GM12801 (cell line): Measurements from ENCODE around the gene ERC1.

Experiments used
- TF ChIP-seq, protein P1 (sequence below): IDR thresholded peaks from one replicate; pipeline ENCODE4 v1.5.1; 2011; ENCODE audit warnings: control low read depth; ENCODE audit not compliant: insufficient read length; ENCODE audit errors: extremely low read depth

The ERC1 gene

DNA sequence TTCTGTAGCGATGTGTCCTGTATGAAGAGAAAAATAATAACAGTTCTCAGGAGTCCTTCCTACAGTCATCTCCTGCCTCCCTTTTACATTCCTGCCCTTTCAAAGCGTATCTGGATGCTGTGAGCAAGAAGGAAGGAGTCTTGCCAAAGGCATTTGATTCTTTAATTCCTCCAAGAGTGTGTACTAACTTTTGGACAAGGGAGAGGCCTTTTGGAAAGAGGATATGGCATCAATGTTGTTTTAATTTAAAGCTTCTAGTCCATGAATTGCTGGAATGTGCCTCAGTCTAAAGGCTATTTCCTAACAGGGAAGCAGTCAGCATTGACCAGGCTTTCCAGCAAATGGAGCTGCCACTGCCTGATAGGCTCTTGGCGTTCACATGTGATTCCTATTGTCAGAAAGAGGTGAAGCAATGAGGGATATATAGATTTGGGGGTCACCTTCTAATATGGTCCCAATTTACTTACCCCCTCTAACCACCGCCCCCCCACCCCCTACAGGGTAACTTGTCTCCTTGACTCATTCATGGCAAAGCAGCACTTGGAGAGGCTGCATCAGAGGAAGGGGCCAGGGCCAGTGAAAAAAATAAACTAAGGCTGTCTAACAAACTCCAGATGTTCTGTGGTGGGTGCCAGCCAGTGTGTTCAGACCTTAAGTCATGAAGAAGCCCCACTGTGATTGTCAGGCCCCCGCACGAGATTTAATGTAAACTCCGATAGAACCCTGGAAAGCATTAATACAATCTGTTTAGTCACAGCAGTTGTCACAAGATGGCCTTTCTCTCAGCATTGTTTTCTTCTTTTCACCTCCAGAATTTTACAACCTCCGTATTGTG lies 383.1 kb downstream of the ERC1 start:
- TF ChIP-seq, protein P1, sequence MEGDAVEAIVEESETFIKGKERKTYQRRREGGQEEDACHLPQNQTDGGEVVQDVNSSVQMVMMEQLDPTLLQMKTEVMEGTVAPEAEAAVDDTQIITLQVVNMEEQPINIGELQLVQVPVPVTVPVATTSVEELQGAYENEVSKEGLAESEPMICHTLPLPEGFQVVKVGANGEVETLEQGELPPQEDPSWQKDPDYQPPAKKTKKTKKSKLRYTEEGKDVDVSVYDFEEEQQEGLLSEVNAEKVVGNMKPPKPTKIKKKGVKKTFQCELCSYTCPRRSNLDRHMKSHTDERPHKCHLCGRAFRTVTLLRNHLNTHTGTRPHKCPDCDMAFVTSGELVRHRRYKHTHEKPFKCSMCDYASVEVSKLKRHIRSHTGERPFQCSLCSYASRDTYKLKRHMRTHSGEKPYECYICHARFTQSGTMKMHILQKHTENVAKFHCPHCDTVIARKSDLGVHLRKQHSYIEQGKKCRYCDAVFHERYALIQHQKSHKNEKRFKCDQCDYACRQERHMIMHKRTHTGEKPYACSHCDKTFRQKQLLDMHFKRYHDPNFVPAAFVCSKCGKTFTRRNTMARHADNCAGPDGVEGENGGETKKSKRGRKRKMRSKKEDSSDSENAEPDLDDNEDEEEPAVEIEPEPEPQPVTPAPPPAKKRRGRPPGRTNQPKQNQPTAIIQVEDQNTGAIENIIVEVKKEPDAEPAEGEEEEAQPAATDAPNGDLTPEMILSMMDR: no peak

DNA sequence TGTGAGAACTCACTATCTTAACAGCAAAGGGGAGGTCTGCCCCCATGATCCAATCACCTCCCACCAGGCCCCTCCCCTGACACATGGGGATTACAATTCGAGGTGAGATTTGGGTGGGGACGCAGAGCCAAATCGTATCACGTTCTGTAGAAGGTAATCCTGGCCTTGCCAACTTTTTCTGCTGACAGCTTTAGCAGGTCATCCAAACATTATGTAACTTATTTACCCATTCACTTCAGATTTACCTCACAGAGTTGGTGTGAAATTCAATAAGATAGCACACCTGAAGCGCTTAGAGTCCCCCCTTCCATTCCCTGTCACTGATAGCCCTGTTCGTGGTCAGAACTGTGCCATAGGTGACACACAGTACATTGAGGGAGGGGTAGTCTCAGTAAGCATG lies 384.3 kb downstream of the ERC1 start:
- TF ChIP-seq, protein P1: no peak

DNA sequence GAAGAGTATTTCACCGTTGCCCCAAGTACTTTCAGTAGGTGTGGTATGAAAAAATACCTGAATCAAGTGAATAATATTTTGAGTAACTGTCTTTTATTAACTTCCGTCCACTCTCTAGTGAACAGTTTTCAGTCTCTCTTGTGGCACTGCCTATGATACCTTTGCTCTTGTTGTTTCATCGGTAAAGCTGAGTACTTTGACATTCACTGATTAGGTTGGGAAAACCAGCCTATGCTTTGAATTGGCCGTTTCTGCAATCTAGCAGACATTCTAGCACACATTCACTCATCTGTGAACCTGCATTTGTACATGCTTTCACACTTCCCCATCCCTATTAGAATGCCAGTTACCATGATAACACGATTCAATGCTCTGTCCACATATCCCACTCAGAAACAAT lies 386.1 kb downstream of the ERC1 start:
- TF ChIP-seq, protein P1: no peak

DNA sequence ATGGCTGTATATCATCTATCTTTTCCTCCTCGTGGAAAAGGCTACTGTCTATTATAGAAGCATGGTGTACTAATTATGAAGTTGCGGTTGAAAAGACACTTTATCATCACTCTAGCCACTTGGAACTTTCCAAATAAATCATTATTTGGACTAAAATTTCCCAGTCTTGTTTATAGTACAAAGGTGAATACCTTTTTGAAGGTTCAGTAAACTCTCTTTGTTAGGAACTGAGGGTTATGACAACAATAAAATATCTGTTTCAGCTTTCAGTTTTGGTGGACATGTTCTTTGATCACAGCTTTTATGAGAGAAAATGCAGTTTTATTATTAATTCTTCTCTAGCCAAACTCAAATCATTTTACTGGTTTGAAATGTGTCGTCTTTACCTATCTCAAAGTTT lies 386.7 kb downstream of the ERC1 start:
- TF ChIP-seq, protein P1: no peak

DNA sequence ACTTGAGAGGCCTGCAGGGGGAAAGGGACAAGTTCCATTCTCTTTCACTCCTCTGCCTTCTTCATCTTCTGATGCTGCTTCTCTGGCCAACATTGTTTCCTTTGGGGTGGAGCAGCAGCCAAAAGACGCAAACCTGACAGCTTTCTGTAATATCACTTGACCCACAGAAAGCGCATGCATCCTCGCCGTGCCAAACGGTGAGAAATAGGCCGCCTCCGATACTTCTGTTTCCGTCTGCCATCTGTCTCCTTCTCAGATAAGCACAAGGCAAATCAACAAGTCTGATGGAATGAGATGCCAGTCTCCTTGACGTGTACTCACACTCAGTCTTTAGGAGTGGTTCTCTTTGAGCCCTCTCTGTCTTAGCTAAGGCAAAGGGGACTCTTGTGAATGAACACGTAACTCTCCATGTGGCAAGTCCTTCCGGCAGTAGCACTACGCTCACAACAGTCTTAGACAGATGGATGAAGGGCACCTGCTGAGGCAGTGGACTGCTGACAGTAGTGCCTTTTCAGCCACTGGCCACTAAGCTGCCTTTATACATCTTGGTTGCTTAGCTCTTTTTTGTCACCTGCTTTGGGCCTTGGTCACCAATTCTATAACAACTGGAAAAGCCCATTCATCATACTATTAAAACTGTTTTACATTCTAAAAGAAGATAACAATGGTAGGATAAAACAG lies 389.3 kb downstream of the ERC1 start:
- TF ChIP-seq, protein P1: no peak

DNA sequence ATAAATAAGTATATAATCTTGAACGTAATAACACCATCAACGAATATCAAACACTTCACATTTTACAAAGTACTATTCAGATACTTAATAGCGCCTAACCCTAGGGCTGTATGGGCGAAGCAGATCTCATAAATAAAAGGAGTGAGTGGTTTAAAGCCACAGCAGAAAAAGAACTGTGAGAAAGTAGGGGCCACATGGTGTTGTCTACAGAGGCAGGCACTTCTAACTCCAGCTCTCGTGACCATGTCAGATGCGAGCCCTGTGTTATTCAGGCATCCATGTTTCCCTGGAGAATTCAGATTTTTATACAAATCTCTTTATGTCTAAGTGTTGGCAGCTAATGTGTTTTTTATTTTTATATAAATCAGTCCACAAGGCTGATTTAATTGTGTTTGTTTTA lies 391.1 kb downstream of the ERC1 start:
- TF ChIP-seq, protein P1: no peak

DNA sequence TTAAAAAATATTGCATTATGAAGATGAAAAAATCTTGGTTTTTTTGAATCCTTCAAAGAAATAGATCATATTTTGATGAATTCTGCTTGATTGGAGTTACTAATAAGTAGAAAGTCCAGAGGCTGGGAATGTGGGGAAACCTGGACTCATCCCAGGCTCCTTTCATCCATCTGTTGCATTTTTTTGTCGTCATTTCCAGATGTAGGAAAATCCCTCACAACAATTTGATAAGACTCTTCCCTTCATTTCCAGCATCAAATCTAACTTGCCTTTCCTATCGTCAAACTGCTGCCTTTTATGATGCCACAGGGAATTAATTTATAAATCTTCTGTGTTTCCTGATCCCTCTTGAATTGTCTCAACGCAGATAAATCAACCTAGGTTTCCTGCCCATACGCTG lies 391.8 kb downstream of the ERC1 start:
- TF ChIP-seq, protein P1: no peak
